ENCODE measurements around the gene CRYGD.
A peak's percentile ranks its signal among the peaks of the same experiment; 100 is the strongest.
"Not testable (repeated sequence)": the region's sequence is repeated elsewhere in the genome, so short reads cannot be mapped to it uniquely, and the experiment has no call there.

CRYGD gene

GRCh38 chr2:208142240-208142924 is 18.1 kb upstream of the CRYGD start:
- TF ChIP-seq, protein P1, sequence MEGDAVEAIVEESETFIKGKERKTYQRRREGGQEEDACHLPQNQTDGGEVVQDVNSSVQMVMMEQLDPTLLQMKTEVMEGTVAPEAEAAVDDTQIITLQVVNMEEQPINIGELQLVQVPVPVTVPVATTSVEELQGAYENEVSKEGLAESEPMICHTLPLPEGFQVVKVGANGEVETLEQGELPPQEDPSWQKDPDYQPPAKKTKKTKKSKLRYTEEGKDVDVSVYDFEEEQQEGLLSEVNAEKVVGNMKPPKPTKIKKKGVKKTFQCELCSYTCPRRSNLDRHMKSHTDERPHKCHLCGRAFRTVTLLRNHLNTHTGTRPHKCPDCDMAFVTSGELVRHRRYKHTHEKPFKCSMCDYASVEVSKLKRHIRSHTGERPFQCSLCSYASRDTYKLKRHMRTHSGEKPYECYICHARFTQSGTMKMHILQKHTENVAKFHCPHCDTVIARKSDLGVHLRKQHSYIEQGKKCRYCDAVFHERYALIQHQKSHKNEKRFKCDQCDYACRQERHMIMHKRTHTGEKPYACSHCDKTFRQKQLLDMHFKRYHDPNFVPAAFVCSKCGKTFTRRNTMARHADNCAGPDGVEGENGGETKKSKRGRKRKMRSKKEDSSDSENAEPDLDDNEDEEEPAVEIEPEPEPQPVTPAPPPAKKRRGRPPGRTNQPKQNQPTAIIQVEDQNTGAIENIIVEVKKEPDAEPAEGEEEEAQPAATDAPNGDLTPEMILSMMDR (conservative IDR thresholded peaks at IDR 0.05; ENCODE audit: low read depth, low read length): no peak
- DNase-seq (ENCODE audit: low read depth): peak; percentile 33
- no peak overlapping the region for H3K4me3 ChIP-seq (ENCODE audit: low read depth, low read length)

DNA sequence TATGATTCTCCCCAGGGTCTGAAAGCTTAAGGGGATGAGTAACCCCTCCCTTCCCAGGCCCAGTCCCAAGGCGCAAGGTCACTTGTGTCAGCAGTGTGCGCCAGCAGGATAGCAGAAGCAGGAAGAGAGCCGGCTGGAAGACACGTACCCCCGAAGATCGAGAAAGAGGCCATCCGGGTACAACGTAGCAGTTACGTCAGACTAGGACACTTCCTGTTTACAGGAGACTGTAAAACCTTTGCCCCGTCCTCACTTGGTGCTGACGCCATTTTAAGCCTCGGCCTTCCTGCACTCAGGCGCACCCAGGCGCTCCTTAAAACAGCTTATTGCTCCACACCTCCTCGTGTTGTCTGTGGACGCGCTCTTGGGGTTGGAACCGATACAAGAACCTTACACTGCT is 15.1 kb upstream of the CRYGD start:
- TF ChIP-seq, protein P1 (conservative IDR thresholded peaks at IDR 0.05; ENCODE audit: low read depth, low read length): no peak
- H3K4me3 ChIP-seq (ENCODE audit: low read depth, low read length): no peak overlapping the region
- no peak for DNase-seq (ENCODE audit: low read depth)

DNA sequence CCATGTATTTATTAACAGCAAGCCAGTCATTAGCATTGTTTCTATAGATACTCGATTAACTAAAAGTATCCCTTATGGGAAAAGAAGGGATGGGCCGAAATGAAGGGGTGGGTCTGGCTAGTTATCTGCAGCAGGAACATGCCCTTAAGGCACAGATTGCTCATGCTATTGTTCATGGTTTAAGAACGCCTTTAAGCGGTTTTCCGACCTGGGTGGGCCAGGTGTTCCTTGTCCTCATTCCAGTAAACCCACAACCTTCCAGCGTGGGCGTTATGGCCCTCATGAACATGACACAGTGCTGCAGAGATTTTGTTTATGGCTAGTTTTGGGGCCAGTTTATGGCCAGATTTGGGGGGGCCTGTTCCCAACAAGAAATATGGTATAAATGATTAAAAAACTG is 14.0 kb upstream of the CRYGD start:
- DNase-seq (ENCODE audit: low read depth); H3K4me3 ChIP-seq (ENCODE audit: low read depth, low read length): not testable (repeated sequence)

GRCh38 chr2:208136716-208137094 is 12.4 kb upstream of the CRYGD start:
- no peak overlapping the region for H3K4me3 ChIP-seq (ENCODE audit: low read depth, low read length)
- no peak for DNase-seq (ENCODE audit: low read depth)
- TF ChIP-seq, protein P1 (conservative IDR thresholded peaks at IDR 0.05; ENCODE audit: low read depth, low read length): no peak

DNA sequence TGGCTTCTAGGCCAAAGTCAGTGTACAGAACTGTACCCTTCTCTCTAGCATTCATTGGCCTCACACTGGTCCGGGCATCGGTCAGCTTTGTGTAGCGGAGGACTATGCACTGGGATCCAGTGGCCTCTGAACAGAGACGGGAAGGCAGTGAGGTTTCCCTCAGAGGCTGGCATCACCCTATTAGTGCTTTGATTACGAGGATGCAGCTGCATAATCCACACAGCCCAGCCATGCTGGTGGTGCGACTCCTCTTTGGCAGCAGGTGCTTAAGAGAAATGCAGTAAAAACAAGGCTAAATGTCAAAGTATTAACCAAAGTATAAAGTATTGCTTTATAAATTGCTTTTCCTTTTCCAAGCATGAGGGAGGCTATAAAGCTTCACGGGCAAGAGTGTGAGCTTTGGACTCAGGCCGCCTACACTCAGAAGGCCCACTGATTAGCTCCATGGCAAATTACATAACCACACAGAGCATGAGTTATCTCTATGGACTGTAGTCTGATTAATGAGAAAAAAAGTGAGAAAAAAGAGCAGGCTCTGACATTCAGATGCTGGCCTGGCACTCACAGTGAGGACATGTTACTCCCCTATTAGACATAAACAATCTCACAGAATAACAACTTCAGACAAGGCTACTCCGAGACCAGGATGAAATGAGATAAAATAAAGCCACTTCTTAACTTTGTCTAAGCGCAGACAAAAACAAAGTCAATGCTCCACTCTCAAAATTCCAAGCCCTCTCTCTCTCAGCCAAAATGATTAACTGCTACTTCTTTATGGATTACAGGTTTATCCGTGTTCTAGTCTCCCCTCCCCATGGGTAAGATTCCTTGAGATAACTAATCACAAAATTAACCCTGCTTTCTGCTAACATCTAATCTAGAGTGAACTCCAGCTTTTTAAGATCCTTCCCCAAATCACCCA is 11.7 kb upstream of the CRYGD start:
- no peak overlapping the region for H3K4me3 ChIP-seq (ENCODE audit: low read depth, low read length)
- DNase-seq (ENCODE audit: low read depth): no peak

DNA sequence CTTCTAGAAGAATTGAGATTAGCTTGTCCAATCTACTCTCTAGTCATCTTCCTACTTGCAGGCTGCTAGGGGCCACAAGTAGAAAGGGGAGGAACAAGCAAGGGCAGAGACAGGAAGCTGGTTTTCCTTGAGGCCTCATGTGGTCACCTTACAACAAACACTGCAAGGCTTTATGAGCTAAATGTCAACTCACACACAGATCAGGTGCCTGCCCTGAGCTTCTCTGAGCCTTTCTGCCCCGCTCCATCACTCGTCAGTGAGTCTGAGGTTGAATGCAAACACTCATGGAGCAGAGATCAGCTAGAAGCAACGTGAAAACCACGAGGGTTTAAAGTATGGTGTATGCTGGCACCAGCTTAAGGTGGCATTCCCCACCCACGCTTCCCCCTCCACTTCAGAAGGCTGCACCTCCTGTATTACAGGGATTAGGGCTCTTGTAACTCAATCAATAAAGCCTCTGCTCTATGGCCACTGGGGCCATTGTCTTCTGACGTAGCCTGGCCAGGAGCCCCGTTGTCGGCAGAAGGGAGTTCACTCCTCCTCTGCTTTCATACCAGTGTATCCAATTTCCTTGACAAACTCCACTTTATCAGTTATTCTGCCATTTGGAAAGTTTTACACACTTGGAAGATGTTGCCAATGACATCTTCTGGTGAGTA is 10.7 kb upstream of the CRYGD start:
- no peak overlapping the region for H3K4me3 ChIP-seq (ENCODE audit: low read depth, low read length)
- TF ChIP-seq, protein P1 (conservative IDR thresholded peaks at IDR 0.05; ENCODE audit: low read depth, low read length): no peak
- DNase-seq (ENCODE audit: low read depth): no peak

More for the DNA sequence above, 11.7 kb upstream of the CRYGD start:
- TF ChIP-seq, protein P1 (conservative IDR thresholded peaks at IDR 0.05; ENCODE audit: low read depth, low read length): no peak

- no peak overlapping the region for H3K4me3 ChIP-seq (ENCODE audit: low read depth, low read length)
- no peak for DNase-seq (ENCODE audit: low read depth)
- TF ChIP-seq, protein P1 (conservative IDR thresholded peaks at IDR 0.05; ENCODE audit: low read depth, low read length): no peak
Measured at GRCh38 chr2:208130712-208131110, 6.4 kb upstream of the CRYGD start.
